ENCODE measurements around the gene CYP26A1. TPM values are rescaled to one million over a fixed set of nuclear protein-coding genes. Genes with fewer than 3 reads are reported as not detected.

Gene CYP26A1
- total RNA-seq, 2 donors from 2014 or later: 5.6 TPM; not detected in 1

- no peaks in the 10 kb centered on the region for H3K9me3 ChIP-seq
- H3K27me3 ChIP-seq: no peaks in the 10 kb centered on the region
- H3K4me3 ChIP-seq: no peak overlapping the region
- TF ChIP-seq CTCF (IDR thresholded peaks at IDR 0.05) (no peak), POLR2A (IDR thresholded peaks at IDR 0.05) (no peak)
- intact Hi-C loops (cut with DNase I): loop anchor here (10.0 kb wide), 1 partner anchor 197 kb away; no protein-coding TSS in a partner anchor
- no peak overlapping the region for H3K27ac ChIP-seq
- ATAC-seq (no peak), DNase-seq (no peak)
- H3K4me1 ChIP-seq: no peaks in the 10 kb centered on the region
- H3K36me3 ChIP-seq (replicated peaks in 1 of 2; ENCODE audit: insufficient read depth in 1 of 2, low read depth in 2 of 2): no peaks in the 10 kb centered on the region
- WGBS, 2 donors: 52 to 59% methylated on average over 3 of the region's 3 CpGs
Observed at GRCh38 chr10:93087846-93088245, 14.2 kb downstream of the CYP26A1 start.

- TF ChIP-seq POLR2A (IDR thresholded peaks at IDR 0.05) (no peak), CTCF (IDR thresholded peaks at IDR 0.05) (no peak)
- Histone ChIP-seq H3K4me3 (no peak overlapping the region), H3K27ac (no peak overlapping the region), H3K4me1 (no peaks in the 10 kb centered on the region), H3K9me3 (no peaks in the 10 kb centered on the region), H3K27me3 (no peaks in the 10 kb centered on the region), H3K36me3 (replicated peaks in 1 of 2; ENCODE audit: insufficient read depth in 1 of 2, low read depth in 2 of 2) (no peaks in the 10 kb centered on the region)
- WGBS, 2 donors: 66 to 75% methylated on average over 4 of the region's 4 CpGs
- ATAC-seq (no peak), DNase-seq (no peak)
- intact Hi-C loops (cut with DNase I): loop anchor here (10.0 kb wide), 1 partner anchor 196 kb away; no protein-coding TSS in a partner anchor
Observed at GRCh38 chr10:93088466-93088865, 14.8 kb downstream of the CYP26A1 start.

GRCh38 chr10:93090619-93091018 lies 16.9 kb downstream of the CYP26A1 start:
- DNase-seq: no peak
- H3K9me3 ChIP-seq: no peaks in the 10 kb centered on the region
- intact Hi-C loops (cut with DNase I): no loop called here

GRCh38 chr10:93091960-93092359 lies 18.3 kb downstream of the CYP26A1 start:
- ATAC-seq (no peak), DNase-seq (no peak)
- no peak overlapping the region for H3K4me3 ChIP-seq
- no peaks in the 10 kb centered on the region for H3K27me3 ChIP-seq
- 90 to 95% methylated on average over 3 of the region's 3 CpGs for WGBS, 2 donors
- no peaks in the 10 kb centered on the region for H3K36me3 ChIP-seq (replicated peaks in 1 of 2; ENCODE audit: insufficient read depth in 1 of 2, low read depth in 2 of 2)
- intact Hi-C loops (cut with DNase I): no loop called here
- H3K4me1 ChIP-seq: no peaks in the 10 kb centered on the region
- TF ChIP-seq CTCF (IDR thresholded peaks at IDR 0.05): no peak
- TF ChIP-seq POLR2A (IDR thresholded peaks at IDR 0.05): no peak
- no peak overlapping the region for H3K27ac ChIP-seq
- H3K9me3 ChIP-seq: no peaks in the 10 kb centered on the region

More at GRCh38 chr10:93090619-93091018, 16.9 kb downstream of the CYP26A1 start:
- ATAC-seq: no peak
- TF ChIP-seq CTCF (IDR thresholded peaks at IDR 0.05): no peak
- TF ChIP-seq POLR2A (IDR thresholded peaks at IDR 0.05): no peak
- WGBS, 2 donors: 71 to 92% methylated on average over 2 of the region's 2 CpGs
- Histone ChIP-seq H3K36me3 (replicated peaks in 1 of 2; ENCODE audit: insufficient read depth in 1 of 2, low read depth in 2 of 2) (no peaks in the 10 kb centered on the region), H3K27ac (no peak overlapping the region), H3K27me3 (no peaks in the 10 kb centered on the region), H3K4me3 (no peak overlapping the region), H3K4me1 (no peaks in the 10 kb centered on the region)

GRCh38 chr10:93095225-93095624 lies 21.5 kb downstream of the CYP26A1 start:
- ATAC-seq (no peak), DNase-seq (no peak)
- Histone ChIP-seq H3K9me3 (no peaks in the 10 kb centered on the region), H3K27ac (no peak overlapping the region), H3K36me3 (replicated peaks in 1 of 2; ENCODE audit: insufficient read depth in 1 of 2, low read depth in 2 of 2) (no peaks in the 10 kb centered on the region), H3K4me1 (no peaks in the 10 kb centered on the region), H3K27me3 (no peaks in the 10 kb centered on the region), H3K4me3 (no peak overlapping the region)
- WGBS, 2 donors: 71% methylated on average over 1 of the region's 1 CpG; no CpG with 5 or more reads in 1 of the 2 donors
- TF ChIP-seq CTCF (IDR thresholded peaks at IDR 0.05) (no peak), POLR2A (IDR thresholded peaks at IDR 0.05) (no peak)
- intact Hi-C loops (cut with DNase I): no loop called here
